Kidney (tissue), 14 donors: ENCODE measurements around the gene MEGF6. TPM values are rescaled to one million over a fixed set of nuclear protein-coding genes. Genes with fewer than 3 reads are reported as not detected.

Source experiments
- DNase-seq, 5 donors: peaks; one replicate each; pipeline ENCODE4 v3.0.0-alpha.2; 2013 to 2020
- FAIRE-seq: peaks from 2 replicates; lab custom pipeline; 2012; peaks lifted over from hg19 to GRCh38; lab: Jason Lieb, UNC
- H3K27ac ChIP-seq, 2 donors: one replicate each; pipeline ENCODE4 v1.7.0; 2013; ENCODE audit warnings: low read depth in 2 of 2, low read length in 2 of 2, inconsistent platforms in 1 of 2
- H3K27me3 ChIP-seq: one replicate; pipeline ENCODE4 v1.7.1; 2013; ENCODE audit warnings: low read length, inconsistent platforms; ENCODE audit not compliant: control insufficient read depth, insufficient read depth
- H3K36me3 ChIP-seq, 3 donors: one replicate each; pipeline versions ENCODE4 v1.7.0 to v1.7.1; 2013; ENCODE audit warnings: low read length in 3 of 3, control low read depth in 1 of 3, inconsistent platforms in 1 of 3; ENCODE audit not compliant: insufficient read depth in 3 of 3, control insufficient read depth in 2 of 3
- H3K4me1 ChIP-seq, 3 donors: one replicate each; pipeline versions ENCODE4 v1.7.0 to v1.7.1; 2013; ENCODE audit warnings: low read length in 3 of 3, inconsistent platforms in 1 of 3, low read depth in 1 of 3; ENCODE audit not compliant: control insufficient read depth in 2 of 3, insufficient read depth in 2 of 3
- H3K4me3 ChIP-seq, 3 donors: one replicate each; pipeline versions ENCODE4 v1.7.0 to v1.8.1; 2013; ENCODE audit warnings: low read length in 3 of 3, control low read depth in 1 of 3, inconsistent platforms in 1 of 3
- H3K9ac ChIP-seq, 3 donors: one replicate each; pipeline versions ENCODE4 v1.7.0 to v1.7.1; 2013; ENCODE audit warnings: low read length in 3 of 3, control low read depth in 1 of 3, inconsistent platforms in 1 of 3
- H3K9me3 ChIP-seq, 3 donors: one replicate each; pipeline versions ENCODE4 v1.7.0 to v1.7.1; 2013; ENCODE audit warnings: low read length in 3 of 3, control low read depth in 1 of 3, inconsistent platforms in 1 of 3; ENCODE audit not compliant: control insufficient read depth in 2 of 3, insufficient read depth in 1 of 3
- intact Hi-C: fragments of 100-400 bp; cut with DNase I; formaldehyde crosslinking; loops from one replicate; pipeline ENCODE4 v1.11.1; 2022
- polyA plus RNA-seq: library from polyadenylated mRNA; stranded (reverse); fragments of 350-450 nt; fragmentation: Illumina TruSeq; extraction: RNeasy Lipid Tissue Mini Kit (QIAGEN cat#74804); gene quantifications from one replicate; pipeline ENCODE4 v1.2.3, GENCODE V29; 2014; ENCODE audit warnings: low read depth, low replicate concordance; ENCODE audit not compliant: insufficient read depth
- total RNA-seq: library from RNA; stranded (reverse); fragmentation: NEBNext Ultra II Directional; extraction: Animal tissue kit (Norgen Biotek cat#: 25700); gene quantifications from one replicate; pipeline ENCODE4 v1.2.1, GENCODE V29; 2021
- TF ChIP-seq, protein P1 (sequence below): IDR thresholded peaks from 3 replicates; pipeline ENCODE4 v1.5.1; 2012; ENCODE audit warnings: mild to moderate bottlenecking, moderate library complexity, borderline replicate concordance; ENCODE audit not compliant: insufficient read depth; ENCODE audit errors: extremely low read depth
- donor health status: control.
- donor health status: control.
- donor health status: control.
- donor health status: control.
- donor health status: control.
- donor health status: DM: yes; HTN: yes; CAD: no.
- donor health status: Normal renal cell carcinoma (clear cell type).

MEGF6 gene
- total and polyA plus RNA-seq, 2 donors from 2014 or later = 2.8 to 10.9 TPM

DNA sequence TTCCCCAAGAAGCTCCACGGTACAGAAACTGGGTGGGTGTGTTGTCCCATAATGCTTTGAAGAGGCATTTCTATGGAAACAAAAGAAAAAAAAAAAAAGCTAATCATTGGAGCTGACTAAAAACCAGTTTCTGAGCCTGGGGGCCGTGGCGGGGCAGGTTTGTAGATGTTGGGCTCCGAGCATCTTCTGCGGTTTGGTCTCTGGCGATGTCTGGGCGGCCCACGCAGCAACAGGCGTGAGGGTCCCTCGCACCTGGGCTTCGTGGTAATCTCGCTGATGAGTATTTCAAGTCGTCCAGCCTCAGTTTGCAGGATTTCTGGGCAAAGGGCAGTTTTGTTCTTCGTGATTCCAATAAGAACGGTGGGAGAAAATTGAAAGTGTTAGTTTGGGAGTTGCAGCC, 47.8 kb upstream of the MEGF6 start:
- Histone ChIP-seq H3K27me3 (peaks cover 8% of the 10 kb centered on the region), H3K4me3 (no peak overlapping the region), H3K27ac (no peak overlapping the region), H3K9ac (no peak overlapping the region), H3K4me1 (no peaks in the 10 kb centered on the region), H3K9me3 (no peaks in the 10 kb centered on the region), H3K36me3 (no peaks in the 10 kb centered on the region)
- TF ChIP-seq, protein P1, sequence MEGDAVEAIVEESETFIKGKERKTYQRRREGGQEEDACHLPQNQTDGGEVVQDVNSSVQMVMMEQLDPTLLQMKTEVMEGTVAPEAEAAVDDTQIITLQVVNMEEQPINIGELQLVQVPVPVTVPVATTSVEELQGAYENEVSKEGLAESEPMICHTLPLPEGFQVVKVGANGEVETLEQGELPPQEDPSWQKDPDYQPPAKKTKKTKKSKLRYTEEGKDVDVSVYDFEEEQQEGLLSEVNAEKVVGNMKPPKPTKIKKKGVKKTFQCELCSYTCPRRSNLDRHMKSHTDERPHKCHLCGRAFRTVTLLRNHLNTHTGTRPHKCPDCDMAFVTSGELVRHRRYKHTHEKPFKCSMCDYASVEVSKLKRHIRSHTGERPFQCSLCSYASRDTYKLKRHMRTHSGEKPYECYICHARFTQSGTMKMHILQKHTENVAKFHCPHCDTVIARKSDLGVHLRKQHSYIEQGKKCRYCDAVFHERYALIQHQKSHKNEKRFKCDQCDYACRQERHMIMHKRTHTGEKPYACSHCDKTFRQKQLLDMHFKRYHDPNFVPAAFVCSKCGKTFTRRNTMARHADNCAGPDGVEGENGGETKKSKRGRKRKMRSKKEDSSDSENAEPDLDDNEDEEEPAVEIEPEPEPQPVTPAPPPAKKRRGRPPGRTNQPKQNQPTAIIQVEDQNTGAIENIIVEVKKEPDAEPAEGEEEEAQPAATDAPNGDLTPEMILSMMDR = no peak
- no peak for FAIRE-seq
- intact Hi-C loops = no loop called here
- DNase-seq = peak in 1 of 5 donors; percentile 48

DNA sequence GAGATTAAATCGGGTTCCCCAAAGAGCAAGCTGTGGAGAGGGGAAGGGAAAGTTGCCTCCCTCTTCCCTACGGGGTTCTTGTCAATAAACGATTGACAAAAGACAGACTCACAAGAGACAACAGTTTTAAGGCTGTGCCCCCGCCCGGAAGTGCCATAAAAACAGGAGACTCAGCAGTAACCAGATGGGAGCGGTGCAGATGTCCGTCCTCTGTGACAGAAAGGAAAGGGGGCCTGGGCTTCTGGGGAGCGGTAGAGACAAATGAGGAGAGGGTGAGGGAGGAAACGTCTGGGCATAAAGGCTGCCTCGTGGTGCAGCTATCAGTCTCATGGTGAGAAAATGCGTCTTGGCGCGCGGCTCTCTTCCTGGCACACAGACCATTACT, 46.9 kb upstream of the MEGF6 start:
- intact Hi-C loops = no loop called here
- no peaks in the 10 kb centered on the region for H3K9me3 ChIP-seq
- H3K36me3 ChIP-seq = no peaks in the 10 kb centered on the region
- H3K4me1 ChIP-seq = no peaks in the 10 kb centered on the region
- peaks cover 15% of the 10 kb centered on the region for H3K27me3 ChIP-seq
- DNase-seq = peak in 1 of 5 donors; percentile 26
- no peak overlapping the region for H3K4me3 ChIP-seq
- TF ChIP-seq, protein P1 = no peak
- no peak for FAIRE-seq
- no peak overlapping the region for H3K27ac ChIP-seq
- no peak overlapping the region for H3K9ac ChIP-seq

DNA sequence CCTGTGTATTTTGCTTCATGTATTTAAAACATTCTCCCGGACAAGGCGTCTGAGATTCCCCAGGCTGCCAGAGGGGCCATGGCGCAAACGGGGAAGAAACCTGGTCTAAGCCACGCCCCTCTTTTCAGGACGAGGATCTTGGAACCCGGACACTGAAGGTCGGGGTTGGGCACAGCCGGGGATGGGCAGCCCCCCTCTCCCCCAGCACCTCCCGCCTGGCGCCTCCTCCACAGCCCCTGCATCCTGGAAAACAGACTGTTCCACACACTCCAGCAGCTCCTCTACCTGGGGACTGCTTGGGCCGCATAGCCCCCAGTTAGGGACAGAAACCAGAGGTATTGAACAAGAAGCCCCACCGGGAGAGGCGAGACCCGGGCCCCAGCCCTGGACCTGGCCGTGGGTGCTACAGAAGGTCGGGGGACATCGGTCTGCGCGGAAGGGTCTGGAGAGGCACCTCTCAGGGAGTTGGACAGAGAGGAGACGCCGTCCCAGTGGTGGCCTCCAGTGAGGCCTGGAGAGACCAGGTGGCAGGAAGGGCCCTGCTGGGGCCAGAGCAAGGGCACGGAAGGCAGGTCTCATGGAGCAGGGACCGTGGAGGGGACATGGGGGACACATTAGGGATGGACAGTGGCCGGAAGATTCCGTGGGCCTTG, 46.4 kb upstream of the MEGF6 start:
- DNase-seq = peak in 1 of 5 donors; percentile 71
- Histone ChIP-seq H3K27ac (no peak overlapping the region), H3K4me3 (no peak overlapping the region), H3K27me3 (peaks cover 16% of the 10 kb centered on the region), H3K9me3 (no peaks in the 10 kb centered on the region), H3K4me1 (no peaks in the 10 kb centered on the region), H3K36me3 (no peaks in the 10 kb centered on the region), H3K9ac (no peak overlapping the region)
- FAIRE-seq = no peak
- TF ChIP-seq, protein P1 = no peak
- intact Hi-C loops = no loop called here

DNA sequence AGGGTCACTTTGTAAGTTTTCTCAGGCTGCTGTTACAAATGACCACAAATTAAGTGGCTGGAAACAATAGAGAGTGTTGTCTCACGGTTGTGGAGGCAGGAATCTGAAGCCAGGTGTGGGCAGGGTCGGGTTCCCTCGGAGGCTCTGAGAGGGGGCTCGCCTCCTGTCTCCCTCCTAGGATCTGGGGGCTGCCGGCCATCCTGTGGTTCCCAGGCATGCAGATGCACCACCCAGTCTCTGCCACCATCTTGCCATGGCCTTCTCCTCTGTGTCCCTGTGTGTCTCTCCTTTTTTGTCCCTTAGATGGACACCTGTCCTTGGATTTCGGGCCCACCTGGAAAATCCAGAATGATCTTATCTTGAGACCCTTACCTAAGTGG, 45.8 kb upstream of the MEGF6 start:
- TF ChIP-seq, protein P1 = no peak
- peaks cover 16% of the 10 kb centered on the region for H3K27me3 ChIP-seq
- H3K4me3 ChIP-seq = no peak overlapping the region
- DNase-seq (peak in 1 of 5 donors; percentile 44), FAIRE-seq (no peak)
- no peaks in the 10 kb centered on the region for H3K9me3 ChIP-seq
- no peaks in the 10 kb centered on the region for H3K4me1 ChIP-seq
- intact Hi-C loops = no loop called here
- no peak overlapping the region for H3K27ac ChIP-seq
- no peaks in the 10 kb centered on the region for H3K36me3 ChIP-seq
- no peak overlapping the region for H3K9ac ChIP-seq
